ENCODE data around the gene ST8SIA6. TPM values are rescaled to one million over a fixed set of nuclear protein-coding genes. Genes with fewer than 3 reads are reported as not detected.

Gene ST8SIA6
- total and polyA plus RNA-seq, 9 of the 15 experiments (the other 6 are each of a cell fraction or from before 2014, with no cell fraction given) = 0.69 to 6.7 (median 5.0) TPM

DNA sequence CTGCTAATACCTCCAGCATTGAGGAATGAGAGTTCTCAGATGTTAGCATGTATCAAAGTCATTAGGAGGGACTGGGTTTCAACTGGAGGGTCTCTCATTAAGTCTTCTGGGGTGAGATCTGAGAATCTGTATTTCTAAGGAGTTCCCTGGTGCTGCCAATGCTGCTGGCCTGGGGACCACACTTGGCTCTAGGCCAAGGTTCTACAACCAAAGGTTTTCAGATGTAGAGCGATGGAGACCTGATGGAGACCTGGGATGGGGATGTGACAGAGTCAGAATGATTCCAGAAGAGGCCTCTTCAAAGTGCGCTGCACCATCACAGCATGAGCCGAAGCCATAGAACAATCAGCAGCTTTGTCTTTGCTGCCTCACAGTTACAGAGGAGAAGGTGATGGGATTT lies 27.2 kb downstream of the ST8SIA6 start:
- Histone ChIP-seq H4K20me1 (replicated peaks; ENCODE audit: control insufficient read depth, insufficient read depth, low read length) (no peaks in the 10 kb centered on the region), H3K9me3 (replicated peaks; ENCODE audit: control insufficient read depth, insufficient read depth, low read depth, low read length) (no peaks in the 10 kb centered on the region), H3K27me3 (ENCODE audit: control insufficient read depth in 2 of 2, insufficient read depth in 2 of 2, low read length in 2 of 2) (no peaks in the 10 kb centered on the region), H3K36me3 (ENCODE audit: control insufficient read depth, insufficient read depth, low read length) (peaks cover 3% of the 10 kb centered on the region; the same call in 2 of the 3 replicates), H3K27ac (ENCODE audit: extremely low read depth, low read depth, low read length) (peak overlapping the region; percentile 90), H3K9me1 (ENCODE audit: control insufficient read depth, insufficient read depth, low read length) (no peaks in the 10 kb centered on the region), H3K9ac (ENCODE audit: insufficient read depth in 1 of 2, low read depth in 2 of 2, low read length in 2 of 2) (peak overlapping the region in 1 of 2 experiments; percentile 62; a peak in 2 of 4 replicates), H2AFZ (ENCODE audit: low read depth, low read length) (peak overlapping the region; percentile 86; the same call in 1 of the 2 replicates), H3K79me2 (ENCODE audit: control insufficient read depth, insufficient read depth, low read length) (peaks cover 13% of the 10 kb centered on the region; the same call in 1 of the 3 replicates), H3K4me1 (replicated peaks in 1 of 2; ENCODE audit: control insufficient read depth in 2 of 2, insufficient read depth in 2 of 2, low read length in 2 of 2) (peaks cover 52 to 86% of the 10 kb centered on the region in 2 experiments), H3K4me2 (ENCODE audit: insufficient read depth, low read length) (peak overlapping the region; percentile 89; the same call in 1 of the 2 replicates), H3K4me3 (no peak overlapping the region)
- intact Hi-C loops (cut with micrococcal nuclease) (no loop called here), in situ Hi-C loops (cut with MboI) (no loop called here)
- FAIRE-seq (no peak), DNase-seq (ENCODE audit: extremely low read depth in 1 of 4, low spot score in 3 of 4) (no peak), ATAC-seq (no peak)
- POLR2A ChIA-PET = interaction anchor here (2.8 kb wide), 1 partner anchor 12 kb away, joined by 19 read pairs; no protein-coding TSS in a partner anchor
- 80% methylated on average over 3 of the region's 3 CpGs for WGBS (ENCODE audit: insufficient coverage, low coverage, missing lambda C conversion rate)
- no TSS peak for BruUV-seq (replicated peaks)
- CTCF ChIA-PET (ENCODE audit: low intra/inter-chr PET ratio) = no interaction called here
- TF ChIP-seq MCM5 (IDR thresholded peaks at IDR 0.05; ENCODE audit: low read depth) = no peak
- TF ChIP-seq CBX2 (IDR thresholded peaks at IDR 0.05; ENCODE audit: insufficient read depth, low read length, poor library complexity, severe bottlenecking) = no peak
- TF ChIP-seq ZNF707 (CRISPR knock-in tag; conservative IDR thresholded peaks at IDR 0.05) = no peak
- no peak for TF ChIP-seq ZNF778 (CRISPR knock-in tag; IDR thresholded peaks at IDR 0.05)
- TF ChIP-seq ZNF197 (CRISPR knock-in tag; IDR thresholded peaks at IDR 0.05; ENCODE audit: low read depth) = 0 out of 2 replicates have a peak, but pooled peaks have one; percentile 30
- TF ChIP-seq XRCC4 (IDR thresholded peaks at IDR 0.05; ENCODE audit: extremely low read depth, insufficient read depth, insufficient read length) = no peak
- TF ChIP-seq, protein P1, sequence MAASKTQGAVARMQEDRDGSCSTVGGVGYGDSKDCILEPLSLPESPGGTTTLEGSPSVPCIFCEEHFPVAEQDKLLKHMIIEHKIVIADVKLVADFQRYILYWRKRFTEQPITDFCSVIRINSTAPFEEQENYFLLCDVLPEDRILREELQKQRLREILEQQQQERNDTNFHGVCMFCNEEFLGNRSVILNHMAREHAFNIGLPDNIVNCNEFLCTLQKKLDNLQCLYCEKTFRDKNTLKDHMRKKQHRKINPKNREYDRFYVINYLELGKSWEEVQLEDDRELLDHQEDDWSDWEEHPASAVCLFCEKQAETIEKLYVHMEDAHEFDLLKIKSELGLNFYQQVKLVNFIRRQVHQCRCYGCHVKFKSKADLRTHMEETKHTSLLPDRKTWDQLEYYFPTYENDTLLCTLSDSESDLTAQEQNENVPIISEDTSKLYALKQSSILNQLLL (CRISPR knock-in tag; IDR thresholded peaks at IDR 0.05; ENCODE audit: borderline replicate concordance) = no peak
- TF ChIP-seq SETDB1 (IDR thresholded peaks at IDR 0.05; ENCODE audit: low read length) = no peak
- TF ChIP-seq DPF2 (IDR thresholded peaks at IDR 0.05) = no peak
- no peak for TF ChIP-seq KLF16 (IDR thresholded peaks at IDR 0.05)
- no peak for TF ChIP-seq BHLHE40 (IDR thresholded peaks at IDR 0.05; ENCODE audit: low read length)
- TF ChIP-seq ZNF121 (CRISPR knock-in tag; conservative IDR thresholded peaks at IDR 0.05) = no peak
- TF ChIP-seq ZNF695 (CRISPR knock-in tag; IDR thresholded peaks at IDR 0.05) = no peak
- TF ChIP-seq NR2C1 (IDR thresholded peaks at IDR 0.05) = no peak
- 0 out of 2 replicates have a peak, but pooled peaks have one; percentile 6 for TF ChIP-seq NR2C1 (tag; IDR thresholded peaks at IDR 0.05)
- no peak for TF ChIP-seq ZNF586 (CRISPR knock-in tag; conservative IDR thresholded peaks at IDR 0.05)
- TF ChIP-seq TCF7 (IDR thresholded peaks at IDR 0.05; ENCODE audit: borderline replicate concordance) = 0 out of 2 replicates have a peak, but pooled peaks have one; percentile 10
- no peak for TF ChIP-seq ZNF76 (CRISPR knock-in tag; IDR thresholded peaks at IDR 0.05; ENCODE audit: borderline replicate concordance)
- no peak for TF ChIP-seq ZBTB7A (IDR thresholded peaks at IDR 0.05; ENCODE audit: borderline replicate concordance, control insufficient read depth, low read depth, low read length)
- TF ChIP-seq KLF6 (CRISPR knock-in tag; IDR thresholded peaks at IDR 0.05; ENCODE audit: borderline replicate concordance) = no peak
- TF ChIP-seq, protein P2, sequence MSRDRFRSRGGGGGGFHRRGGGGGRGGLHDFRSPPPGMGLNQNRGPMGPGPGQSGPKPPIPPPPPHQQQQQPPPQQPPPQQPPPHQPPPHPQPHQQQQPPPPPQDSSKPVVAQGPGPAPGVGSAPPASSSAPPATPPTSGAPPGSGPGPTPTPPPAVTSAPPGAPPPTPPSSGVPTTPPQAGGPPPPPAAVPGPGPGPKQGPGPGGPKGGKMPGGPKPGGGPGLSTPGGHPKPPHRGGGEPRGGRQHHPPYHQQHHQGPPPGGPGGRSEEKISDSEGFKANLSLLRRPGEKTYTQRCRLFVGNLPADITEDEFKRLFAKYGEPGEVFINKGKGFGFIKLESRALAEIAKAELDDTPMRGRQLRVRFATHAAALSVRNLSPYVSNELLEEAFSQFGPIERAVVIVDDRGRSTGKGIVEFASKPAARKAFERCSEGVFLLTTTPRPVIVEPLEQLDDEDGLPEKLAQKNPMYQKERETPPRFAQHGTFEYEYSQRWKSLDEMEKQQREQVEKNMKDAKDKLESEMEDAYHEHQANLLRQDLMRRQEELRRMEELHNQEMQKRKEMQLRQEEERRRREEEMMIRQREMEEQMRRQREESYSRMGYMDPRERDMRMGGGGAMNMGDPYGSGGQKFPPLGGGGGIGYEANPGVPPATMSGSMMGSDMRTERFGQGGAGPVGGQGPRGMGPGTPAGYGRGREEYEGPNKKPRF (IDR thresholded peaks at IDR 0.05; ENCODE audit: low read depth, low read length) = no peak
- TF ChIP-seq ERF (CRISPR knock-in tag; IDR thresholded peaks at IDR 0.05) = no peak
- no peak for TF ChIP-seq TAL1 (IDR thresholded peaks at IDR 0.05)

Data from K562 (cell line).